ENCODE results near the gene LAMC1. TPM values are rescaled to one million over a fixed set of nuclear protein-coding genes. Genes with fewer than 3 reads are reported as not detected.
A peak's percentile ranks its signal among the peaks of the same experiment; 100 is the strongest.

Gene LAMC1
- polyA plus RNA-seq, 1 experiment: 360 TPM

DNA sequence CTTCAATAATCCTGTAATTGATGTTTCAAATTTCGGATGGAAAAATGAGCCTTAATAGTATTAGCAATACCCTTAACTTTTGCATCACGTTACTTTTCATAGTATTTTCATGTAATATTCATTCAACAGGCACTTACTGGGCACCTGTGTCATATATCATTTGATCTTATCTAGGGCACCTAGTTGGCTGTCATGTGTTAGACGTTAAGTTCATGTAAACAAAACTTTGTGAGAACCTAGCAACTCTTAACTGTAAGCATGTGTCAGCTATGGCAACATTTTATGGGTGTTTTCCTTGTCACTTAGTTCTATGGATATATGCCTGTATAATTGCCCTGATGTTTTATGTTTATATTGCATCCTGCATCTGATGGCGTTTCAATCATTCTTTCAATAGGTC, 163.6 kb downstream of the LAMC1 start:
- TF ChIP-seq, protein P1, sequence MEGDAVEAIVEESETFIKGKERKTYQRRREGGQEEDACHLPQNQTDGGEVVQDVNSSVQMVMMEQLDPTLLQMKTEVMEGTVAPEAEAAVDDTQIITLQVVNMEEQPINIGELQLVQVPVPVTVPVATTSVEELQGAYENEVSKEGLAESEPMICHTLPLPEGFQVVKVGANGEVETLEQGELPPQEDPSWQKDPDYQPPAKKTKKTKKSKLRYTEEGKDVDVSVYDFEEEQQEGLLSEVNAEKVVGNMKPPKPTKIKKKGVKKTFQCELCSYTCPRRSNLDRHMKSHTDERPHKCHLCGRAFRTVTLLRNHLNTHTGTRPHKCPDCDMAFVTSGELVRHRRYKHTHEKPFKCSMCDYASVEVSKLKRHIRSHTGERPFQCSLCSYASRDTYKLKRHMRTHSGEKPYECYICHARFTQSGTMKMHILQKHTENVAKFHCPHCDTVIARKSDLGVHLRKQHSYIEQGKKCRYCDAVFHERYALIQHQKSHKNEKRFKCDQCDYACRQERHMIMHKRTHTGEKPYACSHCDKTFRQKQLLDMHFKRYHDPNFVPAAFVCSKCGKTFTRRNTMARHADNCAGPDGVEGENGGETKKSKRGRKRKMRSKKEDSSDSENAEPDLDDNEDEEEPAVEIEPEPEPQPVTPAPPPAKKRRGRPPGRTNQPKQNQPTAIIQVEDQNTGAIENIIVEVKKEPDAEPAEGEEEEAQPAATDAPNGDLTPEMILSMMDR (IDR thresholded peaks at IDR 0.05; ENCODE audit: insufficient read depth, low read depth, low read length): no peak

DNA sequence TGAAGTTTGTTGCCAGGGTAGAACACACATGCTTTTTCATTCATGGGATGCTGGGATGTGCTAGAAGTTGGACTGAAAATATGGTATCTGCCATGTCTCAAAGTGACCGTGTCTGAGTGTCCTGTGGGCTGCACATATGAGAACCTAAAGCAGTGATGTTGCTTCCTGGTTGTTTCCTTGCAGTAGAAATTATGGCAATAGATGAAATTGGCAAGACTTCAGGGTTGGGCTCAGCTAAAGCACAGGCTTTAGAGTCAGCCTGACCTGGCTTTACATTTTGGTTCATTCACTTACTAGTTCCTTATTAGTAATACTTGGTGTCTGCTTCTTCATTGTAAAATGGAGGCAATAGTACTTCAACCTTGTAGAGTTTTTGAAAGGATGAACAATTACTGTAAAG, 165.0 kb downstream of the LAMC1 start:
- no peak for DNase-seq (ENCODE audit: low read depth)
- no peaks in the 10 kb centered on the region for H3K36me3 ChIP-seq (ENCODE audit: control insufficient read depth, insufficient read depth, low read length)
- CTCF ChIA-PET: no interaction called here
- no peaks in the 10 kb centered on the region for H3K27me3 ChIP-seq (ENCODE audit: control insufficient read depth, insufficient read depth, low read length)
- TF ChIP-seq, protein P1 (IDR thresholded peaks at IDR 0.05; ENCODE audit: insufficient read depth, low read depth, low read length): no peak
- POLR2A ChIA-PET: no interaction called here
- H3K4me3 ChIP-seq (ENCODE audit: low read depth, low read length): no peak overlapping the region

More for the DNA sequence above, 163.6 kb downstream of the LAMC1 start:
- H3K4me3 ChIP-seq (ENCODE audit: low read depth, low read length): no peak overlapping the region
- ChIA-PET POLR2A (no interaction called here), CTCF (no interaction called here)
- no peaks in the 10 kb centered on the region for H3K27me3 ChIP-seq (ENCODE audit: control insufficient read depth, insufficient read depth, low read length)
- DNase-seq (ENCODE audit: low read depth): no peak
- no peaks in the 10 kb centered on the region for H3K36me3 ChIP-seq (ENCODE audit: control insufficient read depth, insufficient read depth, low read length)

DNA sequence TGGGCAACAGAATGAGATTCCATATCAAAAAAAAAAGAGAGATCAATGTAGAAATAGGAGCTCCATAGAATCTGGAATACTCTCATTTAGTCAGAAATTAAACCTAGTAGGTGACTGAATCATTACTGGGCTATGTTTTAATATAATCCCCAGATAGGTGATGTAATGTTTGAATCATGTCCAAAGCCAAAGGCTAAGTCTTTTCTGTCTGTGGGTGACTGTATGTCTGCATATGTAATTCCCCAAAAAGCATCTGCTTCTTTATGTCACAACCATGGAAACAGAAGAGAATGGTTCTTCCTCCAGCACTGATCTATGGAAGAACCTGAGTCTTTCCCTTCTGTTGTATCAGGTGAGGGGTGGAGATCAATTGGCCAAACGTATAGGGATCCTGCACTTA, 168.6 kb downstream of the LAMC1 start:
- TF ChIP-seq, protein P1 (IDR thresholded peaks at IDR 0.05; ENCODE audit: insufficient read depth, low read depth, low read length): no peak
- DNase-seq (ENCODE audit: low read depth): peak; percentile 51
- ChIA-PET CTCF (interaction anchor here (1.2 kb wide), 1 partner anchor 17 kb away, joined by 3 read pairs; no protein-coding TSS in a partner anchor), POLR2A (no interaction called here)
- Histone ChIP-seq H3K27me3 (ENCODE audit: control insufficient read depth, insufficient read depth, low read length) (no peaks in the 10 kb centered on the region), H3K4me3 (ENCODE audit: low read depth, low read length) (no peak overlapping the region), H3K36me3 (ENCODE audit: control insufficient read depth, insufficient read depth, low read length) (no peaks in the 10 kb centered on the region)

DNA sequence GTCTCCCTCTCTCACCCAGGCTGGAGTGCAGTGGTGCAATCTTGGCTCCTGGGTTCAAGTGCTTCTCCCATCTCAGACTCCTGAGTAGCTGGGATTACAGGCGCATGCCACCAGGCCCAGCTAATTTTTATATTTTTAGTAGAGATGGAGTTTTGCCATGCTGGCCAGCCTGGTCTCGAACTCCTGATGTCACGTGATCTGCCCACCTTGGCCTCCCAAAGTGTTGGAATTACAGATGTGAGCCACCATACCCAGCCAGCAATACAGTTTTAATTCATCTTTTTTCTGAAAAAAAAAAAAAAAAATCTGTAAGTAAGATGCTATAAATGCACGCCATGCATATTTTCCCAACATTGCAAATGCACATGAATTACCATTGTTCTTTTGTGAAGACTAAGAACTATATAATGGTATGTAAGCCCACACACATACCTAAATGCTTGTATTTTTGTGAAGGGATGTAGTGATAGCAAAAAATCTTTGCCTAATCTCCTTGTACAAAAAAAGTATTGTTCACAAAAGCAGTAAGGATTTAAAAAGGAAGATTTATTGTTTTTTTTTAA, 170.8 kb downstream of the LAMC1 start:
- H3K27me3 ChIP-seq (ENCODE audit: control insufficient read depth, insufficient read depth, low read length): no peaks in the 10 kb centered on the region
- CTCF ChIA-PET: interaction anchor here (1.2 to 1.7 kb wide), 3 partner anchors 10 to 88 kb away, joined by 3 to 5 read pairs (median 3); no protein-coding TSS in a partner anchor

DNA sequence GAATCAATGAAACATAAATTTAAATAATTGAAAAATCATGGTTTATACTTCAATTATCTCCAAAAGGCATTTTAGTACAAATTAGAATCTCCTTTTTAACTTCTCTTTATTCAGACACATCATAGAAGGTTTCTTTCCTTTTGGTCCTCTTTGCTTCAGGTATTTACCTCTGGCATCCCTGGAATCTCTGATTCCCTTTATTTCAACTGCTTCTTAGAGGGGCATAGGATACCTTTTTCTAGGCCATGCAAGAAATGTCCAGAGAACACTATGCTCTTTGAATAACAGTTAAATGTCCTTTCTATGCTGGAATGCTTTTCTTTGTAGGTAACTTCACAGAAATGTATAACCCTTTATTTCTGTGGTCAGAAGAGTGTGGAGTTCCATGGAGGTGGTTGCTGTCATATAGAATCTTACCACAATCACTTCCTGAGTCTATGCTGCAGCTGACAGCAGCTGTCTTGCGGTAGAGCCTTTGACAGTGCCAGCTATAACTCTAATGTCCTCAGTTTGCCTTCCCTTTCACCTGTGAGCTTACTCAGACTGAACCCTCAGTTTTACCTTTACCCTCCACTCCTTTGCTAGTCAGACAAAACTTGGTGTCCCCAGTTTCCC, 171.4 kb downstream of the LAMC1 start:
- no peak for DNase-seq (ENCODE audit: low read depth)
- Histone ChIP-seq H3K27me3 (ENCODE audit: control insufficient read depth, insufficient read depth, low read length) (no peaks in the 10 kb centered on the region), H3K4me3 (ENCODE audit: low read depth, low read length) (no peak overlapping the region), H3K36me3 (ENCODE audit: control insufficient read depth, insufficient read depth, low read length) (no peaks in the 10 kb centered on the region)
- CTCF ChIA-PET: no interaction called here
- TF ChIP-seq, protein P1 (IDR thresholded peaks at IDR 0.05; ENCODE audit: insufficient read depth, low read depth, low read length): no peak
- POLR2A ChIA-PET: no interaction called here

More for the DNA sequence above, 170.8 kb downstream of the LAMC1 start:
- no peak for DNase-seq (ENCODE audit: low read depth)
- TF ChIP-seq, protein P1 (IDR thresholded peaks at IDR 0.05; ENCODE audit: insufficient read depth, low read depth, low read length): no peak
- Histone ChIP-seq H3K36me3 (ENCODE audit: control insufficient read depth, insufficient read depth, low read length) (no peaks in the 10 kb centered on the region), H3K4me3 (ENCODE audit: low read depth, low read length) (no peak overlapping the region)
- POLR2A ChIA-PET: no interaction called here

Measured in BJ (cell line).